Measurements from ENCODE around the gene TMEM40.
"Not testable (repeated sequence)": the region's sequence is repeated elsewhere in the genome, so short reads cannot be mapped to it uniquely, and the experiment has no call there.

TMEM40 gene

DNA sequence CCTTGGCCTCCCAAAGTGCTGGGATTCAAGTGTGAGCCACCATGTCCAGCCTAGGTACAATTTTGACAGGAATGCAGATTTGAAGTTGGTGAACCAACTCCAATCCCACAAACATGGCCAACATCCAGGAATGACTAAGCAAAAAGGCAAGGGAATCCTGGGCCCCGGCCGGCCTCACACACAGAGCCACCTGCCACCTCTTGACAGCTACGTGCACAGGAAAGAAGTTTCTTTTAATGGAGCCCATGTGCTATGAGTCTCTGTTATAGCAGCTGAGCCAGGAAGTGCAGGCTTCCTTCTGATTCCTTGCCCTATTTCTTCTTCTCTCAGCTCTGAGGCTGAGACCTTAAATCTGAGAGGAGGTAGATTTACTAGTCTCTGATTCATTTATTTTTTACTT lies 8.8 kb downstream of the TMEM40 start:
- DNase-seq: no peak

- DNase-seq: no peak
Observed at GRCh38 chr3:12748477-12748876, 10.6 kb downstream of the TMEM40 start.

DNA sequence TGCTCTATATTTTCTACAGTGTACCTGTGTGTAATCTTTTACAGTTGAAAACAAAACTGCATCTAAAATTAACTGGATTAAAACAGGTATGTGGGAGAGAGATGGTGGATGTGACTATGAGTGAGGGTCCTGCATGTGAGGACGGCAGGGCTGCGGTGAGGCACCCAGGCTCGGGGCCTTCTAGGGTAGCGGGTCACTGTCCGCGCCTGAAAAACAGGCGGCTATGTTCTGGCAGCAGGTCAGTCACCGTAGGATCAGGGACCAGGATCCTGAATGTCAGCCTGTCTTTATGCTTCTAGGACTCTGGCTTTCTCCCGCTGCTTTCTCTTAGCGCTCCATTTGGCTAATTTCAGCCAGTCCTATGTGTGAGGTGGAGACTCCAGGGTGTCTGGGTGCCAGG lies 12.6 kb downstream of the TMEM40 start:
- no peak for DNase-seq

GRCh38 chr3:12744326-12744725 lies 14.7 kb downstream of the TMEM40 start:
- DNase-seq: no peak

GRCh38 chr3:12743583-12743982 lies 15.5 kb downstream of the TMEM40 start:
- DNase-seq: no peak

DNA sequence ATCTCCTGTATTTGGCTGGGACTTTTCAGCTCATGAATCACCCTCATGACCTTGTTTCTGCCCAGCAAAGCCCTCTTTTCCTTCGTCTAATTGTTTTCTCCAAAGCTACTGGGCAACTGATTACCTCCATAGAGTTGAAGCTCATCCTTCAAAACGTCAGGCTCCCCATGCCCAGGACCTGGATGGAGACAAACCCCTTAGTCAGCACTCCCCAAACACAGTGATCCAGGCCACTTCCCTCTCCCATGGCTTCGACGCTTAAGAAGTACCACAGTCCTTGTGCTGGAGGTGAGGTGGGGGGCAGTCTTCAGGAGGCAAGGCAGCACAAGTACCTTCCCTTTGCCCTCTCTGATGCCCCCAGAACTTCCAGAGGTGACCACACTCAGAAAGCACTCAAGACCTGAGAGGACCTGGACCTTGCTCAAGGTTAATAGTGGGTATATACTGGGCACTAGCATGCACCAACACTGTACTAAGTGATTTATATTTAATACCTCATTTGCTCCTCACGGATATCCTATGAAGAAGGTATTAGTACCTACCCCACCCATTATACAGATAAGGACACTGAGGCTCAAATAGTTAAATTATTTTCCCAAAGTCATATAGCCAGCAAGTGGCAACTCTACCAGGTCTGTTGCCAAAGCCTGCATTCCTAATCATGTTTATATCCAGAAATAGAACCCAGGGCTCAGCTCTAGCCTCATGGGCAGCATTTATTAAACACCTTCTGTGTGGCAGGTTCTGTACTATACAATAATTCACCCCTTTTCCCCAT lies 16.5 kb downstream of the TMEM40 start:
- no peak for DNase-seq

GRCh38 chr3:12741209-12741608 lies 17.9 kb downstream of the TMEM40 start:
- no peak for DNase-seq

- DNase-seq: no peak
Observed at GRCh38 chr3:12737833-12738232, 21.2 kb downstream of the TMEM40 start.

GRCh38 chr3:12737319-12737718 lies 21.7 kb downstream of the TMEM40 start:
- DNase-seq: no peak

DNA sequence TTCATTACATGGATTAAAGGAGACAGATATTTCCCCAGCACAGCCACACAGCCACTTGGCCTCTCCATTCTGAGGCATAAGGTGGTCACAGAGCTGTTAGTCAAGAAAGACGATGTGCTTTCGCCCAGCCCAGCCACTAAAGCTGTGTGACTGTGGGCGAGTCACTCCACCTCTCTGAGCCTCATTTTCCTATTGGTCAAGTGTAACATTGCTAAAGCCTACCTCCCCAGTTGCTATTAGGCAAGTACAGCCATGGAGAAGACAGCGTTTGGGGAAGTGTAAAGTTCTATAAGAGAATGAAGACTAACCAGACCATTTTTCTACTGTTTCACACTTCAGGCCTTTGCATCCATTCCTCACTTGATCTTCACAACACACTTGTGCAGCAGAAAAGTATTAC lies 24.1 kb downstream of the TMEM40 start:
- DNase-seq: no peak

- DNase-seq: no peak
Observed at GRCh38 chr3:12733566-12733965, 25.5 kb downstream of the TMEM40 start.

DNA sequence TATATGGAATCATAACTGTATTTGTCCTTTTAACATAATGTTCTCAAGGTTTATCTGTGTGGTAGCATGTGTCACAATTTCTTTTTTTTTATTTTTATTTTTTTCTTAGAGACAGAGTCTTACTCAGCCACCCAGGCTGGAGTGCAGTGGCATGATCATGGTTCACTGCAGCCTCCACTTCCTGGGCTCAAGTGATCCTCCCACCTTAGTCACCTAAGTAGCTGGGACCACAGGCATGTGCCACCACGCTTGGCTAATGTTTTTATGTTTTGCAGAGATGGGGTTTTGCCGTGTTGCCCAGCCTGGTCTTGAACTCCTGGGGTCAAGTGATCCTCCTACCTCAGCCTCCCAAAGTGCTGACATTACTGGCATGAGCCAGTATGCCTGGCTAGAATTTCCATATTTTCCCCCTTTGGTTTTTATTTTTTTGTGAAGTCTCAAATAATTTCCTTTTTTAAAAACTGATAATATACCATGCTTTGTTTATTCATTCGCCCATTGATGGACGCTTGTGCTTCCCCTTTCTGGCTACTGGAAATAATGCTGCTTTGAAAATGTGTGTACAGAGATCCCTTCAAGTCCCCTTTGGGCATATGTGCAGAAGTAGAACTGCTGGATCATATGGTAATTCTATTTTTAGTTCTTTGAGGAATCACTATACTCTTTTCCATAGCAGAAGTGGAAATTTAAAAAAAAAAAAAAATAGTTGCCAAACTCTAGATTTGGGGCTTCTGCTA lies 28.4 kb downstream of the TMEM40 start:
- no peak for DNase-seq

DNA sequence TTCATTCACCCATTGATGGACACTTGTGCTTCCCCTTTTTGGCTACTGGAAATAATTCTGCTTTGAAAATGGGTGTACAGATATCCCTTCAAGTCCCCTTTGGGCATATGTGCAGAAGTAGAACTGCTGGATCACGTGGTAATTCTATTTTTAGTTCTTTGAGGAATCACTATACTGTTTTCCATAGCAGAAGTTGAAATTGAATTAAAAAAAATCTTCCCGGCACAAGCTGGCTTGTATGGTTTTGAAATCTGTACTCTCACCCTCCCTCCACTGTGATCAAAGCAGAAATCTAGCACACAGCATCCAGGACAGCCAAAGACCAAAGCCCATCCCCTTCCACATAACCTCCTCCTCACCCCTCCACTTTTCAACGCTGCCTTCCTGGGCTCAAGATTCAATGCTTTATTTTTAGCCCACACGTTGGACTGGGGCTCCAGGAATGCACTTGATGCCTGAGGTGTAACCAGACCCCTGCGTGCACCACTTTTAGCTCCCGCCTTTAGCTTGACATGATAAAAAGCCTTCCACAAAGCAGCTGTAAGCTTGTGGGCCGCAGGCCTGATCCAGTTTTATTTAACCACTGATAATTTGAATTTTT lies 29.9 kb downstream of the TMEM40 start:
- no peak for DNase-seq

DNA sequence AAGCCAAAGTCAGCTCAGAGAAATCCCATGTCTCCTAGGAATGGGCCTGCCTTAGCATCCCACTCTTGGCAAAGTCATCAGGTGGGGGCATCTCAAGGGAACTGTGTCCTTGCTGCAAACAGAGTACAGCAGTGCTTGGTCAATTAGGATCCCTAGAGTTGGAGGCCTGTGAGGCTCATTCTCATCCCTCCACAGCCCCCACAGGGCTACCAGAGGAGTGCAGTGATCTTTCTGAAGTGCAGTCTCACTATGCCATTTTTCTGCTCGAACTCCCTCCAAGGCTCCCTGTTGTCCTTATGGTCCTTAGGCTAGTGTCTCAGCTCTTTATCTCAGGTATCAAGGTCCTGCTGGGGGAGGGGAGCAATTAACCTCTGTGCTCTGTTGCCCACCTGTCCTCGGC lies 31.1 kb downstream of the TMEM40 start:
- DNase-seq: no peak

DNA sequence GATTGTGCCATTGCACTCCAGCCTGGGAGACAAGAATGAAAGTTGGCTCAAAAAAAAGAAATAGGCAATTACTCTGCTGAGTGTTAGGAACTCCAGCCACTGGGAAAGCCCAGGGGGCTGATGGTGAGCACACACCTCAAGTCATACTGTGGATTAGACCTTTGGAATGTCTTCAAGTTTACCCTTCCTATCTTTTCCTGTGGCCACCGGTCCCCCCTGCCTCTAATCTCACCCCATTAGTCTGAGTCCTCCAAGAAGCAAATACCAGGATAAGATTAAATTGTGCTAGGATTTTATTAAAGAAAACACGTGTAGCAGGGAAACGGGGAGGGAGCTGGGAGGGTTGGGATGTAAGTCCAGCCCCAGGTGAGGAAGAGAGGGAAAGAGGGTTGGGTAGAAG lies 31.6 kb downstream of the TMEM40 start:
- DNase-seq: no peak

- no peak for DNase-seq
Observed at GRCh38 chr3:12725436-12725835, 33.6 kb downstream of the TMEM40 start.

DNA sequence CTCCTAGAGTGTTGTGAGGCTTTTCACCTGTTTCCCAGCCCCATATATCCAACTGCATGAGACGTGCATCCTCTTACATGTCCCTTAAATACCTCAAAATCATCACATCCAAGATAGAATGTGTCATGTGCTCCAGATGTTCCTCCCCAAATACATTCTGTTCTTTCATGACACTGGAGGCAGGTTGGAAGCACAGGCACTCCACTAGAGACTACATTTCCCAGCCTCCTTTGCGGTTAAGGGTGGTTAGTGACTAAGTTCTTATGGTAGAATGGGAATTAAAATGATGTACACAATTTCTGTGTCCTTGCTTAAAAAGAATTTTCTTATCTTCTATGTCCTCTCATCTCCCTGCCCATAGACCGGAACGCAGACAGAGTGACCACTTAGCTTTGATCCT lies 34.3 kb downstream of the TMEM40 start:
- DNase-seq: no peak

DNA sequence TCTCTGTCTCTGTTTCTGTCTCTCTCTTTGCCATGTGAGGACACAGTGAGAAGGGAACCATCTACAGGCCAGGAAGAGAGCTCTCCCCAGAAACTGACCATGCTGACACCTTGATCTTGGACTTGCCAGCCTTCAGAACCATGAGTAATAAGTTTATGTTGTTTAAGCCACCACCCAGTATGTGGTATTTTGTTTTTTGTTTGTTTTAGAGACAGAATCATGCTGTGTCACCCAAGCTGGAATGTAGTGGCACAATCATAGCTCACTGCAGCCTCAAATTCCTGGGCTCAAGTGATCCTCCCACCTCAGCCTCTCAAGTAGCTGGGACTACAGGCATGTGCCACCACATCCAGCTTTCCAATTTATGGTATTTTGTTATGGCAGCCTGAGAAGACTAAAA lies 35.7 kb downstream of the TMEM40 start:
- not testable (repeated sequence) for DNase-seq

DNA sequence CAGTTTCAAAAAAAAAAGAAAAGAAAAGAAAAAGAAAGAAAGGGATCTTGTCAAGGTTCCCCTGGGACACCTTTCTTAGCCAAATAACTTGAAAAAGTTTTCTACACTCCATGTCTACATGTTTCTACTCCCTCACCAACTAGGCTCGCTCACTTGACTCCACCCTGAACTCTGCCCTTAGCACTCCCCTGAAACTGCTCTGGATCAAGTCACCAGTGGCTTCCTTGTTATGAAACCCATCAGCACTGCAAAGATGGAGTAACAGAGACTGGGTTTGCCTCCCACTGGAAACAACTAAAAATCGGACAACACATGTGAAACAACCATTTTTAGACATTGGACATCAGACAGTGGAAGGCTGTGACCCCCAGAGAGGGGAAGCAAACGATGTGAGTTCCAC lies 36.8 kb downstream of the TMEM40 start:
- no peak for DNase-seq

DNA sequence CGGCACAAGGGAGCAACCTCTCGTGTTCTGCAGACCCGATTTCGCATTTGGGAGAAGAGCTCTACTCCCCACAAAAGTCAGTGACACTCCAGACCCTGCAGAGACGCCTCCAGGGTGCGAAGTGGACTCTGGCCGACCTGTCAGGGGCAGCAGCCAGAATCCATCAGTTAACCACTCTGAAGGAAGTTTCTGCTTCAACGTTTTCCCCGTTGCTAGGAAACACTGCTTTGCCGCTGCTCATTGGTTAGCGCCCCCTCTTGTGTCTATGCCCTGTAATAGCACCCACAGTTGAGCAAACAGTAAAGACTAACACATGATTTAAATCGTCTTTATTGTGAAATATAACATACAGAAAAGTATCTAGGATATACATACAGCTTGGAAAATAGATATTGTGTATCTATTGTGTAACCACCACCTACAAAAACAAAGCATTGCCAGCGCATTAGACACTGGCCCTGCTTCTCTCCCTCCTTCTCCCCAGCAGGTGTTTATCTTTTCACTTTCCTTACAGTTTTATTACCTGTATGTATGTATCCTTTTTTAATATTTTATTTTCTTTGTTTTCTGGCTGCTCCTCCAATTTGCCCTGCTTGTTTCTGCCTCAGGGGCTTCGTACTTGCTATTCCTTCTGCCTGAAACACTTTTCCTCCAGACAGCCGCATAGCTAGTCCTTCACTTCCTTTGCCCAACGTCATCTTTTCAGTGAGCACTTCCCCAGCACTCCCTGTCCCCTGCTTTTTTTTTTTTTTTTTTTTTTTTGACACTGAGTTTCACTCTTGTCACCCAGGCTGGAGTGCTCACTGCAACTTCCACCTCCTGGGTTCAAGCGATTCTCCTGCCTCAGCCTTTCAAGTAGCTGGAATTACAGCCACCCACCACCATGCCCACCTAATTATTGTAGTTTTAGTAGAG lies 38.8 kb downstream of the TMEM40 start:
- DNase-seq: peak; percentile 66

DNA sequence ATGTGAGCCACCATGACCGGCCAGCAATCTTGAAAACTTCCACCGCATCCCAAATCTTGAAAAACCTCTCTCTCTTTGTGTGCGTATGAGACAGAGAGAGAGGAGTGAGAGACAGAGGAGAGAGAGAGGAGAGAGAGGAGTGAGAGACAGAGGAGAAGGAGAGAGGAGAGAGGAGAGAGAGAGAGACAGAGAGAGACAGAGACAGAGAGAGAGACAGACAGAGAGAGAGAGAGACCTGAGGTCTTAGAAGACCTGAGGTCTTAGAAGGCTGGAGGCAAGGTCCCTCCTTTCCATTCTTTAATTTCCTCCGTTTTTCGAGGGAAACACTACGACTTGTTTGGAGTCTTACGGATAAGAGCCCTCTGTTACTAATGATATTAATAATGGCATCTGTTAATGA lies 39.5 kb downstream of the TMEM40 start:
- no peak for DNase-seq

DNA sequence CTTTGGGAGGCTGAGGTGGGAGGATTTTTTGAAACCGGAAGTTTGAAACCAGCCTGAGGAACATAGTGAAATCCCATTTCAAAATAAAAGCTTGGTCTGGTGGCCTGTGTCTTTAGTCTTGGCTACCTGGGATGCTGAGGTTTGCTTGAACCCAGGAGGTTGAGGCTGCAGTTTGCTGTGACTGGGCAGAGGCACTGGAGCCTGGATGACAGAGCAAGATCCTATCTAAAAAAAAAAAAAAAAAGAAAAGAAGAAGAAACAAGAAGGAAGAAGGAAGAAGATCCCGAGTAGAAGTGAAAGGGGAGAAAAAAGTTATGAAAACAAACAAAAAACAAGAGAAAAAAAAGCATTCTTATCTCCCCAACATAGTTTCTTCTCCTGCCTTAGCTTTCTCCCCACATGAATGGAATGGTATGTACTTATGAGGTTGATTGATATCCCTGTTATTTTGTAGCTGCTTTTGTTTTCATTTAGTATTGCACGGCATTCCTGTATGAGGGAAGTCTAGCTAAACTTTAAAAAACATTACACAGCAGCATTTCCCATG lies 42.4 kb downstream of the TMEM40 start:
- no peak for DNase-seq

DNA sequence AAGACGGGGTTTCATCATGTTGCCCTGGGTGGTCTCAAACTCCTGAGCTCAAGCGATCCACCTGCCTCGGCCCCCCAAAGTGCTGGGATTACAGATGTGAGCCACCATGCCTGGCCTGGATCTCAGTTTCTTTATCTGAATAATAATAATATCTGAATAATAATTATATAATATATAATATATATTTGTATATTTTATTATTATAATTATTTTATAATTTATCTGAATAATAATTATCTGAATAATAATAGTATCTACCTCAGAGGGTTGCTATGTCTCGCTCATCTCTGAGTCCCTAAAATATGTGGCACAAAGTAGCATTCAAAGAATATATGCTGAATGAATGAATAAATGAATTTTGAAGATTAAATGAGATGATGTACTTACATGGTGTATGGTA lies 44.8 kb downstream of the TMEM40 start:
- DNase-seq: no peak
